ENCODE measurements around the gene CD28.
"Not testable (repeated sequence)": the region's sequence is repeated elsewhere in the genome, so short reads cannot be mapped to it uniquely, and the experiment has no call there.

CD28 gene

GRCh38 chr2:203687165-203687564 lies 19.3 kb upstream of the CD28 start:
- Histone ChIP-seq H3K9me3 (ENCODE audit: insufficient read depth, low read depth, low read length) (no peaks in the 10 kb centered on the region), H3K4me3 (ENCODE audit: low read length) (no peak overlapping the region), H3K4me1 (ENCODE audit: insufficient read depth, low read length) (peaks cover 7% of the 10 kb centered on the region), H3K27ac (ENCODE audit: low read depth, low read length) (no peak overlapping the region), H3K27me3 (ENCODE audit: insufficient read depth, low read length) (no peaks in the 10 kb centered on the region), H3K36me3 (ENCODE audit: insufficient read depth, low read length) (no peaks in the 10 kb centered on the region), H3K9ac (ENCODE audit: low read depth, low read length) (no peak overlapping the region)
- 94% methylated on average over 2 of the region's 2 CpGs for WGBS

GRCh38 chr2:203688798-203689197 lies 17.6 kb upstream of the CD28 start:
- WGBS, result 42% methylated on average over 4 of the region's 4 CpGs
- H3K4me3 ChIP-seq (ENCODE audit: low read length), result no peak overlapping the region
- peaks cover 7% of the 10 kb centered on the region; the same call in 1 of the 2 replicates for H3K4me1 ChIP-seq (ENCODE audit: insufficient read depth, low read length)
- H3K27ac ChIP-seq (ENCODE audit: low read depth, low read length), result no peak overlapping the region
- H3K9me3 ChIP-seq (ENCODE audit: insufficient read depth, low read depth, low read length), result no peaks in the 10 kb centered on the region
- no peaks in the 10 kb centered on the region for H3K36me3 ChIP-seq (ENCODE audit: insufficient read depth, low read length)
- H3K9ac ChIP-seq (ENCODE audit: low read depth, low read length), result no peak overlapping the region
- no peaks in the 10 kb centered on the region for H3K27me3 ChIP-seq (ENCODE audit: insufficient read depth, low read length)

GRCh38 chr2:203689426-203690116 lies 16.9 kb upstream of the CD28 start:
- H3K27ac ChIP-seq (ENCODE audit: low read depth, low read length), result no peak overlapping the region
- H3K27me3 ChIP-seq (ENCODE audit: insufficient read depth, low read length), result no peaks in the 10 kb centered on the region
- no peak overlapping the region for H3K4me3 ChIP-seq (ENCODE audit: low read length)
- no peaks in the 10 kb centered on the region for H3K9me3 ChIP-seq (ENCODE audit: insufficient read depth, low read depth, low read length)
- H3K4me1 ChIP-seq (ENCODE audit: insufficient read depth, low read length), result peaks cover 7% of the 10 kb centered on the region; the same call in 1 of the 2 replicates
- WGBS, result 90% methylated on average over 8 of the region's 8 CpGs
- H3K36me3 ChIP-seq (ENCODE audit: insufficient read depth, low read length), result no peaks in the 10 kb centered on the region
- H3K9ac ChIP-seq (ENCODE audit: low read depth, low read length), result no peak overlapping the region

GRCh38 chr2:203690117-203690431 lies 16.4 kb upstream of the CD28 start:
- 94% methylated on average over 4 of the region's 4 CpGs for WGBS
- Histone ChIP-seq H3K4me3 (ENCODE audit: low read length) (no peak overlapping the region), H3K9ac (ENCODE audit: low read depth, low read length) (no peak overlapping the region), H3K36me3 (ENCODE audit: insufficient read depth, low read length) (no peaks in the 10 kb centered on the region), H3K27ac (ENCODE audit: low read depth, low read length) (no peak overlapping the region), H3K4me1 (ENCODE audit: insufficient read depth, low read length) (peaks cover 7% of the 10 kb centered on the region; the same call in 1 of the 2 replicates), H3K27me3 (ENCODE audit: insufficient read depth, low read length) (no peaks in the 10 kb centered on the region), H3K9me3 (ENCODE audit: insufficient read depth, low read depth, low read length) (no peaks in the 10 kb centered on the region)

- H3K36me3 ChIP-seq (ENCODE audit: insufficient read depth, low read length), result no peaks in the 10 kb centered on the region
- no peak overlapping the region for H3K9ac ChIP-seq (ENCODE audit: low read depth, low read length)
- H3K27me3 ChIP-seq (ENCODE audit: insufficient read depth, low read length), result no peaks in the 10 kb centered on the region
- H3K9me3 ChIP-seq (ENCODE audit: insufficient read depth, low read depth, low read length), result no peaks in the 10 kb centered on the region
- H3K4me3 ChIP-seq (ENCODE audit: low read length), result no peak overlapping the region
- WGBS, result 92% methylated on average over 5 of the region's 5 CpGs
- H3K4me1 ChIP-seq (ENCODE audit: insufficient read depth, low read length), result peaks cover 7% of the 10 kb centered on the region; the same call in 1 of the 2 replicates
- no peak overlapping the region for H3K27ac ChIP-seq (ENCODE audit: low read depth, low read length)
Measured at GRCh38 chr2:203690441-203691047, 15.9 kb upstream of the CD28 start.

GRCh38 chr2:203691149-203691548 lies 15.3 kb upstream of the CD28 start:
- Histone ChIP-seq H3K36me3 (ENCODE audit: insufficient read depth, low read length) (no peaks in the 10 kb centered on the region), H3K27ac (ENCODE audit: low read depth, low read length) (no peak overlapping the region), H3K4me3 (ENCODE audit: low read length) (no peak overlapping the region), H3K4me1 (ENCODE audit: insufficient read depth, low read length) (peaks cover 7% of the 10 kb centered on the region; the same call in 1 of the 2 replicates), H3K27me3 (ENCODE audit: insufficient read depth, low read length) (no peaks in the 10 kb centered on the region), H3K9me3 (ENCODE audit: insufficient read depth, low read depth, low read length) (no peaks in the 10 kb centered on the region), H3K9ac (ENCODE audit: low read depth, low read length) (no peak overlapping the region)

GRCh38 chr2:203692031-203692710 lies 14.3 kb upstream of the CD28 start:
- Histone ChIP-seq H3K27ac (ENCODE audit: low read depth, low read length) (no peak overlapping the region), H3K4me1 (ENCODE audit: insufficient read depth, low read length) (peaks cover 7% of the 10 kb centered on the region; the same call in 1 of the 2 replicates), H3K27me3 (ENCODE audit: insufficient read depth, low read length) (no peaks in the 10 kb centered on the region), H3K9me3 (ENCODE audit: insufficient read depth, low read depth, low read length) (no peaks in the 10 kb centered on the region), H3K36me3 (ENCODE audit: insufficient read depth, low read length) (no peaks in the 10 kb centered on the region), H3K9ac (ENCODE audit: low read depth, low read length) (no peak overlapping the region), H3K4me3 (ENCODE audit: low read length) (no peak overlapping the region)
- WGBS, result 93% methylated on average over 5 of the region's 5 CpGs

GRCh38 chr2:203693242-203693879 lies 13.1 kb upstream of the CD28 start:
- no peaks in the 10 kb centered on the region for H3K9me3 ChIP-seq (ENCODE audit: insufficient read depth, low read depth, low read length)
- H3K27ac ChIP-seq (ENCODE audit: low read depth, low read length), result no peak overlapping the region
- H3K27me3 ChIP-seq (ENCODE audit: insufficient read depth, low read length), result no peaks in the 10 kb centered on the region

GRCh38 chr2:203694191-203694590 lies 12.2 kb upstream of the CD28 start:
- Histone ChIP-seq H3K9me3 (ENCODE audit: insufficient read depth, low read depth, low read length) (no peaks in the 10 kb centered on the region), H3K36me3 (ENCODE audit: insufficient read depth, low read length) (no peaks in the 10 kb centered on the region), H3K4me3 (ENCODE audit: low read length) (no peak overlapping the region), H3K27ac (ENCODE audit: low read depth, low read length) (no peak overlapping the region), H3K9ac (ENCODE audit: low read depth, low read length) (no peak overlapping the region), H3K27me3 (ENCODE audit: insufficient read depth, low read length) (no peaks in the 10 kb centered on the region), H3K4me1 (ENCODE audit: insufficient read depth, low read length) (no peaks in the 10 kb centered on the region)
- WGBS, result 100% methylated on average over 2 of the region's 3 CpGs

More at GRCh38 chr2:203693242-203693879, 13.1 kb upstream of the CD28 start:
- Histone ChIP-seq H3K9ac (ENCODE audit: low read depth, low read length) (no peak overlapping the region), H3K4me1 (ENCODE audit: insufficient read depth, low read length) (peaks cover 7% of the 10 kb centered on the region; the same call in 1 of the 2 replicates), H3K36me3 (ENCODE audit: insufficient read depth, low read length) (no peaks in the 10 kb centered on the region), H3K4me3 (ENCODE audit: low read length) (no peak overlapping the region)
- 95% methylated on average over 6 of the region's 6 CpGs for WGBS

- Histone ChIP-seq H3K4me1 (ENCODE audit: insufficient read depth, low read length) (no peaks in the 10 kb centered on the region), H3K9me3 (ENCODE audit: insufficient read depth, low read depth, low read length) (no peaks in the 10 kb centered on the region), H3K9ac (ENCODE audit: low read depth, low read length) (no peak overlapping the region), H3K27me3 (ENCODE audit: insufficient read depth, low read length) (no peaks in the 10 kb centered on the region), H3K27ac (ENCODE audit: low read depth, low read length) (no peak overlapping the region), H3K4me3 (ENCODE audit: low read length) (no peak overlapping the region), H3K36me3 (ENCODE audit: insufficient read depth, low read length) (no peaks in the 10 kb centered on the region)
- 100% methylated on average over 1 of the region's 1 CpG for WGBS
Measured at GRCh38 chr2:203697190-203697589, 9.2 kb upstream of the CD28 start.

GRCh38 chr2:203697763-203698162 lies 8.7 kb upstream of the CD28 start:
- not testable (repeated sequence) for H3K9ac ChIP-seq (ENCODE audit: low read depth, low read length); H3K4me1 ChIP-seq (ENCODE audit: insufficient read depth, low read length); H3K36me3 ChIP-seq (ENCODE audit: insufficient read depth, low read length); H3K4me3 ChIP-seq (ENCODE audit: low read length); H3K27me3 ChIP-seq (ENCODE audit: insufficient read depth, low read length); H3K9me3 ChIP-seq (ENCODE audit: insufficient read depth, low read depth, low read length); H3K27ac ChIP-seq (ENCODE audit: low read depth, low read length)
- WGBS, result 96% methylated on average over 2 of the region's 2 CpGs
